Naive B cell (primary cell): ENCODE measurements around the gene GOSR1. TPM values are rescaled to one million over a fixed set of nuclear protein-coding genes. Genes with fewer than 3 reads are reported as not detected.
A peak's percentile ranks its signal among the peaks of the same experiment; 100 is the strongest.
"Not testable (repeated sequence)": the region's sequence is repeated elsewhere in the genome, so short reads cannot be mapped to it uniquely, and the experiment has no call there.

Experiments
- ATAC-seq, 2 donors: fragments of 150-1000 bp; cut with Tn5 transposase; 2 replicates each; pipeline ENCODE4 v1.10.0; 2021; ENCODE audit warnings: low read depth in 2 of 2, mild to moderate bottlenecking in 2 of 2, moderate library complexity in 2 of 2
- DNase-seq: peaks from one replicate; pipeline ENCODE4 v3.0.0; 2022
- H3K27ac Mint-ChIP-seq, 6 donors: one replicate each; pipeline ENCODE4 v1.8.0; 2020 to 2022; ENCODE audit warnings: mild to moderate bottlenecking in 6 of 6, mixed read lengths in 6 of 6, moderate library complexity in 5 of 6, inconsistent platforms in 2 of 6
- H3K27me3 Mint-ChIP-seq, 3 donors: one replicate each; pipeline ENCODE4 v1.8.0; 2021 to 2022; ENCODE audit warnings: mixed read lengths in 3 of 3, mild to moderate bottlenecking in 1 of 3
- H3K36me3 Mint-ChIP-seq, 2 donors: one replicate each; pipeline ENCODE4 v1.8.0; 2020 to 2022; ENCODE audit warnings: mixed read lengths in 2 of 2, inconsistent platforms in 1 of 2, mild to moderate bottlenecking in 1 of 2
- H3K4me1 Mint-ChIP-seq, 3 donors: one replicate each; pipeline ENCODE4 v1.8.0; 2020 to 2022; ENCODE audit warnings: mixed read lengths in 3 of 3, inconsistent platforms in 1 of 3, mild to moderate bottlenecking in 1 of 3, moderate library complexity in 1 of 3
- H3K4me3 Mint-ChIP-seq, 8 donors: one replicate each; pipeline ENCODE4 v1.8.0; 2020 to 2022; ENCODE audit warnings: mild to moderate bottlenecking in 8 of 8, mixed read lengths in 8 of 8, moderate library complexity in 8 of 8, inconsistent platforms in 2 of 8
- H3K9me3 Mint-ChIP-seq, 7 donors: one replicate each; pipeline ENCODE4 v1.8.0; 2020 to 2022; ENCODE audit warnings: mixed read lengths in 7 of 7, mild to moderate bottlenecking in 5 of 7, inconsistent platforms in 2 of 7, moderate library complexity in 1 of 7
- polyA plus RNA-seq, 6 donors: library from polyadenylated mRNA; unstranded; fragments of 300-500 nt; fragmentation: Illumina TruSeq; gene quantifications; one replicate each; pipeline ENCODE4 v1.2.3, GENCODE V29; 2021; ENCODE audit warnings: low read depth in 6 of 6

The GOSR1 gene
- polyA plus RNA-seq, 6 donors from 2014 or later: 61.4 to 85.5 (median 70.3) TPM

GRCh38 chr17:30534938-30535921 lies 58.0 kb downstream of the GOSR1 start:
- no peak for DNase-seq
- Mint-ChIP-seq H3K36me3 (no peaks in the 10 kb centered on the region), H3K4me1 (no peaks in the 10 kb centered on the region), H3K4me3 (no peak overlapping the region), H3K27me3 (no peaks in the 10 kb centered on the region), H3K9me3 (peaks cover 0 to 2% (median 0%) of the 10 kb centered on the region in 7 donors), H3K27ac (peak overlapping the region in 1 of 6 donors; percentile 22)
- ATAC-seq: no peak

- H3K36me3 Mint-ChIP-seq, H3K4me3 Mint-ChIP-seq, ATAC-seq, H3K4me1 Mint-ChIP-seq, H3K9me3 Mint-ChIP-seq, H3K27me3 Mint-ChIP-seq, H3K27ac Mint-ChIP-seq, DNase-seq: not testable (repeated sequence)
These were observed 59.6 kb downstream of the GOSR1 start for GRCh38 chr17:30536846-30537245.

- H3K4me1 Mint-ChIP-seq, H3K4me3 Mint-ChIP-seq: not testable (repeated sequence)
- H3K27ac Mint-ChIP-seq: peak overlapping the region in 1 of 6 donors; percentile 13
These were observed 60.5 kb downstream of the GOSR1 start for GRCh38 chr17:30537667-30538066.

GRCh38 chr17:30541802-30542201 lies 64.6 kb downstream of the GOSR1 start:
- Mint-ChIP-seq H3K4me1 (no peaks in the 10 kb centered on the region), H3K9me3 (peaks cover 0 to 2% (median 0%) of the 10 kb centered on the region in 7 donors), H3K27me3 (no peaks in the 10 kb centered on the region), H3K36me3 (peaks cover 0 to 4% of the 10 kb centered on the region in 2 donors), H3K27ac (no peak overlapping the region), H3K4me3 (peak overlapping the region in 1 of 8 donors; percentile 41)
- no peak for DNase-seq
- no peak for ATAC-seq

More at GRCh38 chr17:30537667-30538066, 60.5 kb downstream of the GOSR1 start:
- ATAC-seq, H3K9me3 Mint-ChIP-seq, H3K36me3 Mint-ChIP-seq, H3K27me3 Mint-ChIP-seq, DNase-seq: not testable (repeated sequence)

- no peak for ATAC-seq
- Mint-ChIP-seq H3K36me3 (peaks cover 0 to 4% of the 10 kb centered on the region in 2 donors), H3K4me3 (no peak overlapping the region), H3K4me1 (peaks cover 0 to 2% (median 0%) of the 10 kb centered on the region in 3 donors), H3K9me3 (no peaks in the 10 kb centered on the region), H3K27ac (peak overlapping the region in 1 of 6 donors; percentile 20), H3K27me3 (no peaks in the 10 kb centered on the region)
- DNase-seq: no peak
These were observed 66.2 kb downstream of the GOSR1 start for GRCh38 chr17:30543456-30543855.

GRCh38 chr17:30545024-30545423 lies 67.8 kb downstream of the GOSR1 start:
- Mint-ChIP-seq H3K27ac (no peak overlapping the region), H3K4me3 (no peak overlapping the region), H3K36me3 (peaks cover 0 to 4% of the 10 kb centered on the region in 2 donors), H3K27me3 (no peaks in the 10 kb centered on the region), H3K9me3 (no peaks in the 10 kb centered on the region), H3K4me1 (peaks cover 3 to 14% (median 7%) of the 10 kb centered on the region in 3 donors)
- no peak for DNase-seq
- no peak for ATAC-seq

- Mint-ChIP-seq H3K4me1 (peaks cover 25 to 39% (median 33%) of the 10 kb centered on the region in 3 donors), H3K27ac (peak overlapping the region in 2 of 6 donors; percentile 4 to 25), H3K27me3 (no peaks in the 10 kb centered on the region), H3K4me3 (no peak overlapping the region), H3K36me3 (no peaks in the 10 kb centered on the region), H3K9me3 (no peaks in the 10 kb centered on the region)
- DNase-seq (no peak), ATAC-seq (no peak)
These were observed 70.8 kb downstream of the GOSR1 start for GRCh38 chr17:30547778-30548573.

GRCh38 chr17:30549181-30549580 lies 72.0 kb downstream of the GOSR1 start:
- peaks cover 25 to 42% (median 33%) of the 10 kb centered on the region in 3 donors for H3K4me1 Mint-ChIP-seq
- H3K27ac Mint-ChIP-seq, H3K9me3 Mint-ChIP-seq: not testable (repeated sequence)

GRCh38 chr17:30549864-30550511 lies 72.8 kb downstream of the GOSR1 start:
- Mint-ChIP-seq H3K4me1 (peaks cover 25 to 42% (median 33%) of the 10 kb centered on the region in 3 donors), H3K27ac (peak overlapping the region in 2 of 6 donors; percentile 36 to 94), H3K27me3 (no peaks in the 10 kb centered on the region), H3K9me3 (no peaks in the 10 kb centered on the region), H3K36me3 (no peaks in the 10 kb centered on the region), H3K4me3 (peak overlapping the region in 7 of 8 donors; percentile 44 to 91 (median 76))
- DNase-seq: no peak
- no peak for ATAC-seq

More at GRCh38 chr17:30549181-30549580, 72.0 kb downstream of the GOSR1 start:
- H3K27me3 Mint-ChIP-seq, H3K36me3 Mint-ChIP-seq, DNase-seq, ATAC-seq, H3K4me3 Mint-ChIP-seq: not testable (repeated sequence)

GRCh38 chr17:30550512-30551273 lies 73.5 kb downstream of the GOSR1 start:
- peak overlapping the region; percentile 47 to 98 (median 94) for H3K27ac Mint-ChIP-seq
- no peaks in the 10 kb centered on the region for H3K9me3 Mint-ChIP-seq
- peak overlapping the region; percentile 51 to 91 (median 82) for H3K4me3 Mint-ChIP-seq
- H3K27me3 Mint-ChIP-seq: no peaks in the 10 kb centered on the region
- DNase-seq (peak; percentile 79), ATAC-seq (peak; percentile 99)
- H3K4me1 Mint-ChIP-seq: peaks cover 27 to 42% (median 33%) of the 10 kb centered on the region in 3 donors
- H3K36me3 Mint-ChIP-seq: no peaks in the 10 kb centered on the region

- H3K4me1 Mint-ChIP-seq: peaks cover 27 to 42% (median 33%) of the 10 kb centered on the region in 3 donors
- H3K27me3 Mint-ChIP-seq, H3K9me3 Mint-ChIP-seq, H3K36me3 Mint-ChIP-seq, DNase-seq: not testable (repeated sequence)
- H3K27ac Mint-ChIP-seq: peak overlapping the region; percentile 47 to 98 (median 94)
- ATAC-seq: peak in 1 of 2 donors; percentile 8
- H3K4me3 Mint-ChIP-seq: peak overlapping the region; percentile 51 to 91 (median 82)
These were observed 74.2 kb downstream of the GOSR1 start for GRCh38 chr17:30551274-30551995.

GRCh38 chr17:30551996-30552339 lies 74.8 kb downstream of the GOSR1 start:
- Mint-ChIP-seq H3K4me1 (peaks cover 27 to 42% (median 33%) of the 10 kb centered on the region in 3 donors), H3K9me3 (no peaks in the 10 kb centered on the region), H3K27ac (peak overlapping the region in 5 of 6 donors; percentile 44 to 94 (median 57)), H3K36me3 (no peaks in the 10 kb centered on the region), H3K4me3 (peak overlapping the region in 4 of 8 donors; percentile 76 to 91 (median 83)), H3K27me3 (no peaks in the 10 kb centered on the region)
- no peak for ATAC-seq
- DNase-seq: no peak
